H1 (cell line): ENCODE results near the gene BMI1. TPM values are rescaled to one million over a fixed set of nuclear protein-coding genes. Genes with fewer than 3 reads are reported as not detected.

Source experiments
- CTCF ChIA-PET: fragments of 300-600 bp; sonication (Branson Sonifier 250); formaldehyde crosslinking; loops from one replicate; lab custom pipeline; 2021; ENCODE audit not compliant: partially characterized antibody; lab: Charles Lee
- POLR2A ChIA-PET: fragments of 300-600 bp; sonication (Branson Sonifier 250); formaldehyde crosslinking; loops from one replicate; lab custom pipeline; 2021; ENCODE audit warnings: inconsistent platforms; ENCODE audit not compliant: partially characterized antibody; lab: Charles Lee
- DNase-seq, 2 experiments: peaks; one replicate each; pipeline versions ENCODE4 v3.0.0 to v3.0.0-alpha.2; 2010 to 2022; ENCODE audit warnings: low spot score in 2 of 2, low read depth in 1 of 2, mixed read lengths in 1 of 2
- FAIRE-seq: peaks from 2 replicates; lab custom pipeline; 2011; peaks lifted over from hg19 to GRCh38; lab: Jason Lieb, UNC
- H2AFZ ChIP-seq: 2 replicates; pipeline ENCODE4 v1.8.1; 2012; ENCODE audit warnings: low read length, inconsistent platforms
- H2AK5ac ChIP-seq: 2 replicates; pipeline ENCODE4 v1.6.1; 2013; ENCODE audit warnings: low read depth, low read length
- H2BK120ac ChIP-seq: replicated peaks from 2 replicates; pipeline ENCODE3; 2013; ENCODE audit warnings: low read depth, low read length, inconsistent platforms
- H2BK12ac ChIP-seq: 2 replicates; pipeline ENCODE4 v1.6.1; 2013; ENCODE audit warnings: low read depth, low read length
- H2BK15ac ChIP-seq: 2 replicates; pipeline ENCODE4 v1.6.1; 2013; ENCODE audit warnings: low read length
- H2BK20ac ChIP-seq: 2 replicates; pipeline ENCODE4 v1.6.1; 2013; ENCODE audit warnings: low read length
- H2BK5ac ChIP-seq: 2 replicates; pipeline ENCODE4 v1.6.1; 2013; ENCODE audit warnings: low read depth, low read length
- H3K14ac ChIP-seq: 2 replicates; pipeline ENCODE4 v1.6.1; 2013; ENCODE audit warnings: inconsistent platforms; ENCODE audit not compliant: insufficient read length
- H3K18ac ChIP-seq: 2 replicates; pipeline ENCODE4 v1.6.1; 2013; ENCODE audit warnings: low read length; ENCODE audit errors: extremely low read depth
- H3K23ac ChIP-seq: 2 replicates; pipeline ENCODE4 v1.6.1; 2013; ENCODE audit warnings: inconsistent platforms; ENCODE audit not compliant: insufficient read length
- H3K23me2 ChIP-seq: 2 replicates; pipeline ENCODE4 v1.6.1; 2013; ENCODE audit warnings: low read depth, low read length
- H3K27ac ChIP-seq: 2 replicates; pipeline ENCODE4 v1.6.1; 2011; ENCODE audit warnings: low read depth, low read length, inconsistent platforms
- H3K27me3 ChIP-seq, 4 experiments: replicated peaks in 1 of 4; 1 replicate in 1 of 4; 2 replicates in 3 of 4; pipeline versions ENCODE4 v1.6.1 to v1.8.1; 2011 to 2013; ENCODE audit warnings: low read length in 3 of 4, mild to moderate bottlenecking in 3 of 4, inconsistent platforms in 2 of 4, mixed read lengths in 2 of 4, moderate library complexity in 1 of 4; ENCODE audit not compliant: control insufficient read depth in 3 of 4, insufficient read depth in 3 of 4; ENCODE audit errors: extremely low read depth in 1 of 4
- H3K36me3 ChIP-seq, 4 experiments: 2 replicates each; pipeline versions ENCODE4 v1.6.1 to v1.8.1; 2011 to 2013; ENCODE audit warnings: mild to moderate bottlenecking in 4 of 4, low read length in 3 of 4, moderate library complexity in 2 of 4, control low read depth in 1 of 4, inconsistent platforms in 1 of 4; ENCODE audit not compliant: insufficient read depth in 4 of 4, control insufficient read depth in 2 of 4
- H3K4ac ChIP-seq: replicated peaks from 2 replicates; pipeline ENCODE3; 2013; ENCODE audit warnings: low read length, low read depth, mixed read lengths, inconsistent platforms; ENCODE audit not compliant: insufficient read length
- H3K4me1 ChIP-seq, 4 experiments: replicated peaks in 1 of 4; 1 replicate in 1 of 4; 2 replicates in 3 of 4; pipeline versions ENCODE4 v1.6.1 to v1.8.1; 2011 to 2013; ENCODE audit warnings: low read length in 3 of 4, inconsistent platforms in 2 of 4, mixed read lengths in 1 of 4; ENCODE audit not compliant: insufficient read depth in 4 of 4, control insufficient read depth in 3 of 4
- H3K4me2 ChIP-seq, 2 experiments: 2 replicates each; pipeline versions ENCODE4 v1.6.1 to v1.8.1; 2011 to 2013; ENCODE audit warnings: low read depth in 2 of 2, low read length in 2 of 2, control low read depth in 1 of 2, inconsistent platforms in 1 of 2, mild to moderate bottlenecking in 1 of 2; ENCODE audit not compliant: insufficient read depth in 1 of 2
- H3K4me3 ChIP-seq, 4 experiments: fragments of 200-600, 300-600 bp in 1 of 4; sonication (generic), shearing (Covaris generic), sonication (Bioruptor Twin) in 1 of 4; 2 replicates each; pipeline versions ENCODE4 v1.5.1 to v1.8.1; 2011 to 2016; ENCODE audit warnings: low read length in 4 of 4, low read depth in 3 of 4, control low read depth in 2 of 4, inconsistent platforms in 2 of 4, mild to moderate bottlenecking in 2 of 4, mixed read lengths in 1 of 4, moderate library complexity in 1 of 4; ENCODE audit not compliant: insufficient read depth in 2 of 4; ENCODE audit errors: extremely low read depth in 1 of 4
- H3K56ac ChIP-seq: replicated peaks from 2 replicates; pipeline ENCODE3; 2013; ENCODE audit warnings: low read depth, mild to moderate bottlenecking, mixed read lengths, low read length, inconsistent platforms; ENCODE audit not compliant: insufficient read length
- H3K79me1 ChIP-seq: 2 replicates; pipeline ENCODE4 v1.6.1; 2013; ENCODE audit warnings: low read depth, low read length, control low read depth
- H3K79me2 ChIP-seq, 2 experiments: 2 replicates each; pipeline versions ENCODE4 v1.6.1 to v1.8.1; 2012 to 2013; ENCODE audit warnings: low read length in 2 of 2, mild to moderate bottlenecking in 2 of 2, inconsistent platforms in 1 of 2; ENCODE audit not compliant: insufficient read depth in 2 of 2, control insufficient read depth in 1 of 2
- H3K9ac ChIP-seq, 4 experiments: replicated peaks in 1 of 4; 1 replicate in 1 of 4; 2 replicates in 3 of 4; pipeline versions ENCODE4 v1.6.1 to v1.8.1; 2011 to 2013; ENCODE audit warnings: low read depth in 3 of 4, low read length in 3 of 4, control low read depth in 2 of 4, mild to moderate bottlenecking in 2 of 4, moderate library complexity in 2 of 4, inconsistent platforms in 1 of 4; ENCODE audit errors: extremely low read depth in 1 of 4
- H3K9me3 ChIP-seq, 2 experiments: 2 replicates each; pipeline versions ENCODE4 v1.6.1 to v1.8.1; 2012 to 2013; ENCODE audit warnings: mild to moderate bottlenecking in 2 of 2, moderate library complexity in 2 of 2, control low read depth in 1 of 2, inconsistent platforms in 1 of 2, low read depth in 1 of 2, low read length in 1 of 2, mixed read lengths in 1 of 2; ENCODE audit not compliant: insufficient read depth in 2 of 2
- H4K20me1 ChIP-seq, 2 experiments: replicated peaks in 1 of 2; 2 replicates each; pipeline versions ENCODE3 to v1.8.1; 2011 to 2013; ENCODE audit warnings: inconsistent platforms in 2 of 2, low read length in 2 of 2, mild to moderate bottlenecking in 1 of 2; ENCODE audit not compliant: insufficient read depth in 2 of 2, control insufficient read depth in 1 of 2
- H4K5ac ChIP-seq: 2 replicates; pipeline ENCODE4 v1.6.1; 2013; ENCODE audit warnings: low read length, low read depth, mixed read lengths, inconsistent platforms; ENCODE audit not compliant: insufficient read length
- H4K8ac ChIP-seq: 2 replicates; pipeline ENCODE4 v1.8.0; 2013; ENCODE audit warnings: mild to moderate bottlenecking, moderate library complexity, low read length, inconsistent platforms; ENCODE audit not compliant: insufficient read depth; ENCODE audit errors: extremely low read depth
- H4K91ac ChIP-seq: replicated peaks from 2 replicates; pipeline ENCODE3; 2013; ENCODE audit warnings: low read length, mixed read lengths, inconsistent platforms; ENCODE audit not compliant: insufficient read length
- NANOG ChIP-seq: IDR thresholded peaks from 2 replicates; pipeline ENCODE4 v1.6.1; 2011; ENCODE audit warnings: low read length, low read depth, mild to moderate bottlenecking, inconsistent platforms; ENCODE audit not compliant: insufficient read depth, poor library complexity, severe bottlenecking
- POLR2A ChIP-seq, 2 experiments: IDR thresholded peaks; 1 replicate in 1 of 2; 2 replicates in 1 of 2; pipeline ENCODE4 v1.6.1; 2011; ENCODE audit warnings: low read depth in 2 of 2, low read length in 2 of 2, mild to moderate bottlenecking in 2 of 2; ENCODE audit errors: control extremely low read depth in 1 of 2
- YY1 ChIP-seq: IDR thresholded peaks from 2 replicates; pipeline ENCODE4 v1.6.1; 2011; ENCODE audit warnings: low read depth, mild to moderate bottlenecking, low read length
- WGBS, 2 experiments: shearing (Covaris generic) in 1 of 2; methylation state at CpG; one replicate each; pipeline versions ENCODE4 v1.1.6 to v1.1.7; 2013 to 2015; ENCODE audit warnings: low lambda C conversion rate in 2 of 2, mixed read lengths in 2 of 2, inconsistent platforms in 1 of 2, low coverage in 1 of 2, missing lambda C conversion rate in 1 of 2; ENCODE audit not compliant: insufficient replicate concordance in 2 of 2, insufficient coverage in 1 of 2, insufficient read length in 1 of 2; ENCODE audit errors: extremely low coverage in 1 of 2, missing lambda C conversion rate in 1 of 2; 5-methylcytosine and 5-hydroxymethylcytosine counted together
- polyA plus RNA-seq, 7 experiments: library from polyadenylated mRNA; depleted of rRNA in 3 of 7; stranded (reverse) in 5 of 7; unstranded in 2 of 7; fragments of >200 nt in 5 of 7; fragments of 200-250 nt in 2 of 7; gene quantifications; 1 replicate in 5 of 7; 2 replicates in 1 of 7; 4 replicates in 1 of 7; pipeline versions ENCODE4 v1.2.1 to v1.2.3, GENCODE V29; 2011 to 2013; ENCODE audit warnings: missing spikeins in 2 of 7, mixed read lengths in 2 of 7
- total RNA-seq: library from RNA; stranded (reverse); fragmentation: NEBNext Ultra II Directional; extraction: Animal tissue kit (Norgen Biotek cat#: 25700); gene quantifications from 2 replicates; pipeline ENCODE4 v1.2.1, GENCODE V29; 2021

Gene BMI1
- total and polyA plus RNA-seq, 2 of the 8 experiments (the other 6 are each of a cell fraction or from before 2014, with no cell fraction given) = 2.8 to 10.7 TPM

- peaks cover 0 to 1% (median 0%) of the 10 kb centered on the region in 4 experiments; a peak in 2 of 7 replicates for H3K27me3 ChIP-seq
- no peak overlapping the region for H3K27ac ChIP-seq
- H3K4me2 ChIP-seq = no peak overlapping the region
- H3K4me1 ChIP-seq = no peaks in the 10 kb centered on the region
- H4K20me1 ChIP-seq = no peaks in the 10 kb centered on the region
- POLR2A ChIA-PET = no interaction called here
- H4K8ac ChIP-seq = no peak overlapping the region
- no peak overlapping the region for H3K23ac ChIP-seq
- no peak overlapping the region for H2BK15ac ChIP-seq
- FAIRE-seq = no peak
- no peak overlapping the region for H4K5ac ChIP-seq
- no peak overlapping the region for H3K14ac ChIP-seq
- CTCF ChIA-PET = interaction anchor here (0.5 to 0.9 kb wide), 3 partner anchors 49 to 80 kb away, joined by 3 read pairs; no protein-coding TSS in a partner anchor
- H2BK120ac ChIP-seq = no peak overlapping the region
- H2BK5ac ChIP-seq = no peak overlapping the region
- H3K18ac ChIP-seq = no peak overlapping the region
- WGBS, 2 experiments = 94% methylated on average over 2 of the region's 2 CpGs; no CpG with 5 or more reads in 1 of the 2 experiments
- no peaks in the 10 kb centered on the region for H3K9me3 ChIP-seq
- H2AK5ac ChIP-seq = no peak overlapping the region
- H2AFZ ChIP-seq = no peak overlapping the region
- H3K4ac ChIP-seq = no peak overlapping the region
- H2BK12ac ChIP-seq = no peak overlapping the region
- H3K36me3 ChIP-seq = no peaks in the 10 kb centered on the region
- no peak overlapping the region for H3K56ac ChIP-seq
- no peak overlapping the region for H3K4me3 ChIP-seq
- no peaks in the 10 kb centered on the region for H3K79me1 ChIP-seq
- no peak for DNase-seq
- H3K79me2 ChIP-seq = no peaks in the 10 kb centered on the region
- no peak overlapping the region for H4K91ac ChIP-seq
- no peak overlapping the region for H3K9ac ChIP-seq
- H2BK20ac ChIP-seq = no peak overlapping the region
- no peaks in the 10 kb centered on the region for H3K23me2 ChIP-seq
- TF ChIP-seq YY1 (no peak), POLR2A (IDR thresholded peaks at IDR 0.05; ENCODE audit: control extremely low read depth in 1 of 2, low read depth in 2 of 2, low read length in 2 of 2) (no peak), NANOG (no peak)
Observed at GRCh38 chr10:22308390-22308789, 12.5 kb upstream of the BMI1 start.
